Posterior vena cava (tissue), 2 donors: ENCODE measurements around the gene ZNF215. TPM values are rescaled to one million over a fixed set of nuclear protein-coding genes. Genes with fewer than 3 reads are reported as not detected.
"Not testable (repeated sequence)": the region's sequence is repeated elsewhere in the genome, so short reads cannot be mapped to it uniquely, and the experiment has no call there.

Experiments
- DNase-seq: peaks from one replicate; pipeline ENCODE4 v3.0.0-alpha.2; 2020; ENCODE audit warnings: low spot score
- intact Hi-C, 2 donors: fragments of 100-400 bp; cut with DNase I; formaldehyde crosslinking; loops; one replicate each; pipeline versions ENCODE4 v1.14.1 to v1.14.2; 2022 to 2023
- long read RNA-seq, 2 donors: library from polyadenylated mRNA; unstranded; transcript quantifications; one replicate each; pipeline ENCODE4 v2.0.0, GENCODE V29; 2020 to 2021
- total RNA-seq, 2 donors: library from RNA; stranded (reverse); fragmentation: NEBNext Ultra II Directional; extraction: Animal tissue kit (Norgen Biotek cat#: 25700); gene quantifications; one replicate each; pipeline ENCODE4 v1.2.1, GENCODE V29; 2021
- donor health status: DM: yes; HTN: yes; CAD: no.
- donor health status: DM: yes; HTN: yes; CAD: no.

ZNF215 gene
- total RNA-seq: 1 to 10 TPM; 1.3 to 1.5 TPM
- long read RNA-seq, donor 1: 0 reads
- long read RNA-seq, donor 2: 0 reads

- DNase-seq: peak; percentile 93
- intact Hi-C loops: no loop called here
These were observed at the start of gene ZNF215 for GRCh38 chr11:6926208-6927029. Gene ZNF215, plus strand, starts transcription at chr11:6926426. Its CDS starts 5,847 bp downstream, at chr11:6932273.

GRCh38 chr11:6876914-6877313, 49.3 kb upstream of the ZNF215 start:
- intact Hi-C loops: no loop called here

GRCh38 chr11:6882751-6883150, 43.5 kb upstream of the ZNF215 start:
- intact Hi-C loops: no loop called here
- no peak for DNase-seq

More at GRCh38 chr11:6876914-6877313, 49.3 kb upstream of the ZNF215 start:
- no peak for DNase-seq

- intact Hi-C loops, DNase-seq: not testable (repeated sequence)
These were observed 38.5 kb upstream of the ZNF215 start for GRCh38 chr11:6887711-6888110.

GRCh38 chr11:6888830-6889229, 37.4 kb upstream of the ZNF215 start:
- intact Hi-C loops: no loop called here
- DNase-seq: no peak

GRCh38 chr11:6889835-6890234, 36.4 kb upstream of the ZNF215 start:
- DNase-seq: no peak
- intact Hi-C loops: no loop called here

- no peak for DNase-seq
- intact Hi-C loops: no loop called here
These were observed 33.8 kb upstream of the ZNF215 start, which contains the start of gene OR2D2 for GRCh38 chr11:6892400-6892799. Gene OR2D2, minus strand, starts transcription at chr11:6892500. Its CDS starts 0 bp downstream, at chr11:6892500.

- no peak for DNase-seq
- intact Hi-C loops: no loop called here
These were observed 32.1 kb upstream of the ZNF215 start for GRCh38 chr11:6894097-6894496.

GRCh38 chr11:6895010-6895409, 31.2 kb upstream of the ZNF215 start:
- DNase-seq: no peak
- intact Hi-C loops: no loop called here

- intact Hi-C loops: no loop called here
- DNase-seq: no peak
These were observed 27.3 kb upstream of the ZNF215 start for GRCh38 chr11:6898911-6899310.

- no peak for DNase-seq
- intact Hi-C loops: no loop called here
These were observed 25.8 kb upstream of the ZNF215 start for GRCh38 chr11:6900327-6900999.

- intact Hi-C loops: not testable (repeated sequence)
- DNase-seq: peak; percentile 61
These were observed 21.4 kb upstream of the ZNF215 start for GRCh38 chr11:6904804-6905203.

GRCh38 chr11:6911378-6911777, 14.8 kb upstream of the ZNF215 start:
- intact Hi-C loops: no loop called here
- DNase-seq: no peak

GRCh38 chr11:6911948-6912347, 14.3 kb upstream of the ZNF215 start:
- no peak for DNase-seq
- intact Hi-C loops: no loop called here

- intact Hi-C loops: no loop called here
- no peak for DNase-seq
These were observed 6.5 kb upstream of the ZNF215 start for GRCh38 chr11:6919698-6920097.

GRCh38 chr11:6920702-6921101, 5.5 kb upstream of the ZNF215 start, which contains the start of gene OR2D3:
Gene OR2D3, plus strand, starts transcription at chr11:6921002. Its CDS starts 0 bp downstream, at chr11:6921002.
- intact Hi-C loops: no loop called here
- DNase-seq: no peak

- intact Hi-C loops: no loop called here
- no peak for DNase-seq
These were observed 1.1 kb upstream of the ZNF215 start for GRCh38 chr11:6925007-6925577.

- no peak for DNase-seq
- intact Hi-C loops: no loop called here
These were observed 504 bp upstream of the ZNF215 start for GRCh38 chr11:6925636-6926207.

- intact Hi-C loops: no loop called here
- no peak for DNase-seq
These were observed 898 bp downstream of the ZNF215 start for GRCh38 chr11:6927030-6927617.
